SJSA1 (cell line): Measurements from ENCODE around the gene CMSS1. TPM values are rescaled to one million over a fixed set of nuclear protein-coding genes. Genes with fewer than 3 reads are reported as not detected.
A peak's percentile ranks its signal among the peaks of the same experiment; 100 is the strongest.

Experiments
- DNase-seq, 2 experiments: peaks; one replicate each; pipeline ENCODE4 v3.0.0-alpha.2; 2015 to 2020; ENCODE audit warnings: low spot score in 2 of 2, low read depth in 1 of 2
- H3K27ac ChIP-seq: fragments of 250-450 bp; sonication (Bioruptor Pico); 2 replicates; pipeline ENCODE4 v1.5.1; 2020; ENCODE audit warnings: mild to moderate bottlenecking, moderate library complexity
- H3K27me3 ChIP-seq: fragments of 250-450 bp; sonication (Bioruptor Pico); replicated peaks from 2 replicates; pipeline ENCODE4 v1.5.1; 2020; ENCODE audit warnings: mild to moderate bottlenecking, moderate library complexity
- H3K36me3 ChIP-seq: fragments of 250-450 bp; sonication (Bioruptor Pico); 2 replicates; pipeline ENCODE4 v1.5.1; 2020; ENCODE audit warnings: mild to moderate bottlenecking
- H3K4me1 ChIP-seq: fragments of 250-450 bp; sonication (Bioruptor Pico); replicated peaks from 2 replicates; pipeline ENCODE4 v1.6.1; 2021; ENCODE audit warnings: mild to moderate bottlenecking
- H3K4me3 ChIP-seq: fragments of 250-450 bp; sonication (Bioruptor Pico); 2 replicates; pipeline ENCODE4 v1.5.1; 2020; ENCODE audit warnings: mild to moderate bottlenecking
- H3K9me3 ChIP-seq: fragments of 250-450 bp; sonication (Bioruptor Pico); replicated peaks from 2 replicates; pipeline ENCODE4 v1.5.1; 2020; ENCODE audit warnings: mild to moderate bottlenecking
- total RNA-seq: library from RNA; depleted of rRNA; stranded (reverse); fragments of >200 nt; shearing (Covaris generic); gene quantifications from 2 replicates; pipeline ENCODE4 v1.2.3, GENCODE V29; 2014

The CMSS1 gene
- total RNA-seq, 1 experiment from 2014 or later = 29.5 TPM

DNA sequence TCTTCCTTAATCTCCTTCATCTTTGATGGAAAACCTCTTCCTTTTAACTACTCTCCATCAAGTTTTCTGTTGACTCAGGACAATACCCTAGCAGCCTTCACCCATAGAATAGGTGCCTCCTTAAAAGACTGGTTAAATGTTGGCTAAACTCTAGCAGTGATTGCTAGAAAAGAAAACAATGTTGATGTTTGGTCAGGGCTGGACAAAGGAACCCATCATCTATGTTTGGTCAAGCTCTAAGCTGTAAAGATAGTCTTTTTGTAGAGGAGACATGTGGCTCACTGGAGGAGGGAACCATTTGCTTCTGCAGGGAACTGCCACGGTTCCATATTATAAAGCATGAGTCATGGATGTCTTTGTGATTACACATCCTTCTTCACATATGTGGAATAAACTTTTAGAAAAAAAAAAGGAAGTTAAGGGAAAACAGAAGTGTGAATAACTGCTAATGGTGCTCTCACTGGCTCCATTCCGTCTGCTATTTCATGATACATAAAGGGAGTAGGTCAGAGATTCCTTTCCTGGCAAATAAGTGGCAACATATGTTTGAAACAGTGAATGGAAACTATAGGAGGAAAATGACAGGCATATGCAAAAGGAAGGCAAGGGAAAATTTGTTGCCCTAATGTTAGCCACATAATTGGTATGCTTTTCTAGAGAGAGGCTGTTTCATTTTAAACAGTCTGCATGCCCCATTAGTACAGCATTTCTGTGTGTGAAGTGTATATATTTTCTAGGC, 78.2 kb downstream of the CMSS1 start:
- DNase-seq = peak; percentile 77 to 95
- Histone ChIP-seq H3K4me3 (no peak overlapping the region), H3K36me3 (no peaks in the 10 kb centered on the region), H3K4me1 (peaks cover 56% of the 10 kb centered on the region), H3K27ac (peak overlapping the region; percentile 99), H3K9me3 (no peaks in the 10 kb centered on the region), H3K27me3 (no peaks in the 10 kb centered on the region)

DNA sequence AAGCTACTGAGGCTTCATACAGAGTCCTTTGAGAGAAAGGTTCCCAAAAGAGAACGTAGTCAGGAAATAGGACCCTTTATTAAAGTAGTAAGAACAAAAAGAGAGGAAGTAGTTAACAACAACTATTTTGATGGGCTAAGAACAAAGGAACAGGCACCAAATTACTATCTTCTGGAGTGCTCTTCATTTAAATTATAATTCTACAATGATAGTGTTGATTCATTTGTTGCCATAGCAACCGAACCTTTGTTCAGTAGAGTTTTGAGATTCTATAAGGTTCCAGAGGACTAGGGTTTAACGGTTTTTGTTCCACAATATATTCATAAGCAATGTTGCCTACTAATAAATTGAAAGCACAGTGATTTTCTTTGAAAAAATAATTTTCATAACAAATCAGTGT, 78.8 kb downstream of the CMSS1 start:
- Histone ChIP-seq H3K27ac (peak overlapping the region; percentile 99), H3K36me3 (no peaks in the 10 kb centered on the region), H3K4me1 (peaks cover 57% of the 10 kb centered on the region), H3K27me3 (no peaks in the 10 kb centered on the region), H3K4me3 (no peak overlapping the region), H3K9me3 (no peaks in the 10 kb centered on the region)
- no peak for DNase-seq

DNA sequence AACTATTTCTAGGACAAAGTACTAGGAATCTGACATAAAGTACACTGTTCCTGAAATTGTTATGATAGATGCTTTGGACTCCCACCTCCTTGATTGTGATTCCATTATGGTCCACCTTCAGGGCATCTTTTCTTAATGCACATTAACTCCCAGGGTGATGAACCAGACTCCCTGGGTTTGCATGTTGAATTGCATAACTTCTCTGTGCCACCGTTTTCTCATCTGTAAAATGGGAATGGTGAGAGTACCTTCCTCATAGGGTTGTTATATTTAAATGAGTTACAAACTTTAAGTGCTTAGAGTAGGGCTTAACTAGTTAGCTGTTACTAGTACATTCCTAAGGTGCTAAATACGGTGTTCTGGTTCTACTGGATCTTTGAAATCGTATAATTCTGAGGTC, 81.9 kb downstream of the CMSS1 start:
- H3K4me3 ChIP-seq = no peak overlapping the region
- peaks cover 54% of the 10 kb centered on the region for H3K4me1 ChIP-seq
- H3K27ac ChIP-seq = no peak overlapping the region

DNA sequence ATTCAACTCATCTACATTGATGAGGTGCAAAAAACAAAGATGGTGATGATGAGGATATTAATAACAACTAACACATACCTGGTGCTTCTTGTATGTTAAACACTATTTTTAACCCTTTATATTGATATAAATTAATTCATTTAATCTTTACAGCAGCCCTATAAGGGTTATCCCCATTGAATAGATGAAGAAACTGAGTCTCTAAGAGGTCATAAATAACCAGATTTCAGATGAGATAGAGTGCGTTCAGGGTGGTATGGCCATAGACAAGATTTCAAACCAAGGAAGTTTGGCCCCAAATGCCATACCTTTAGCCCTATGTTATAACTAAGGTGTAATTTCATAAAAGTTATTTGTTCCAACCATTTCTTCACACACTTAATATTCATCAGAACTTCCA, 82.6 kb downstream of the CMSS1 start:
- H3K27ac ChIP-seq = peak overlapping the region; percentile 88
- H3K27me3 ChIP-seq = no peaks in the 10 kb centered on the region
- H3K9me3 ChIP-seq = no peaks in the 10 kb centered on the region
- DNase-seq = no peak
- no peaks in the 10 kb centered on the region for H3K36me3 ChIP-seq
- peaks cover 47% of the 10 kb centered on the region for H3K4me1 ChIP-seq
- no peak overlapping the region for H3K4me3 ChIP-seq

More for the DNA sequence above, 81.9 kb downstream of the CMSS1 start:
- Histone ChIP-seq H3K9me3 (no peaks in the 10 kb centered on the region), H3K27me3 (no peaks in the 10 kb centered on the region), H3K36me3 (no peaks in the 10 kb centered on the region)
- DNase-seq = no peak

DNA sequence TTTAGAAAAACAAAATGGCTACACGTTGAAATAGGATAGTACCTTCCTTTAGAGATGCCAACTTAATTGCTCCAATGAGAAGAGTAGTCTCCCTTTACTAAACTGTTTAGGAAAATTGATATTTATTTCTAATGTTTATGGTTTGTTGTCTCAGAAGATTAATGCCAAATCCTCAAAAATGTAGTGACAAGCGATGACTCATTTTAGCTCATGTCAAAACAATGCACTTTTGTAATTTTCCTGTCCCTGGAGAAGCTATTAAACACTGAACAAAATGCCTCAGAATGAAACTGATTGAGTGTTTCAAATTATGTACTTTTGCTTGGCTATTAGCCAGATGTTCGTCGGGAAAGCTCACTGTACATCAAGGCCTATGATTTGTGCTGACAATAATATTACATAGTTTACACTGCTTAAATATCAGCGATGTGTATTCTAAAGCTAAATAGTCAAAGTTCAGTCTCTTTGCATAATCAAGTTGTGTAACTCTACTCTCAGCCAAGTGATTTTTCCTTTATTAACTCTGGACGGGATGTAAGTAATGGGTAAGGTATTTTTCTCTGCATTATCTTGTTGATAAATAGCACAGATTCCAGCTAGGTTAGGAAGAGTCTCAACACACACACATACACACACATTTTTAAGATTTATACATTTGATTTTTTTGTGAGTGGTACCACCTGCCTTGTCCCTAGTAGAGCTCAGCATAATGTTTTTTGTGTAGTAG, 83.7 kb downstream of the CMSS1 start:
- Histone ChIP-seq H3K4me3 (no peak overlapping the region), H3K27ac (peak overlapping the region; percentile 88), H3K4me1 (peaks cover 37% of the 10 kb centered on the region), H3K36me3 (no peaks in the 10 kb centered on the region), H3K9me3 (no peaks in the 10 kb centered on the region), H3K27me3 (no peaks in the 10 kb centered on the region)
- DNase-seq = peak in 1 of 2 experiments; percentile 90

DNA sequence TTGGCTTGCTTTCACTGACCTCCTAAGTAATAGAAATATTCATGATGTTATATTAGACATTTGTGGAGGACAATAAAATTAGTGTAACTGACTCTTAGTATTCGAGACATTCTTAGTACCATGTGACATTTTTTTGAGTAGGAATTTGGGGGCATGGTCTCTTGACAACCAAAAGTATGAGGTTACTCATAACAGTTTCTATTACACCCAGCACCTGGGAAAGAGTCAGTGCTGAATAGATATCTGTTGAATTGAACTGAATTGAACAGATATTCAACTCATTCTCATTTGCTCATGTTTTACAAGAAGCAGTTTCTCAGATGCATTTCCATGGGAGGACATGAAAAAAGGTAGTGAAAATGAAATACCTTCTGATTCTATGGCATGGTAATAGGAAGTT, 84.4 kb downstream of the CMSS1 start:
- H3K27me3 ChIP-seq = no peaks in the 10 kb centered on the region
- peaks cover 30% of the 10 kb centered on the region for H3K4me1 ChIP-seq
- no peak overlapping the region for H3K4me3 ChIP-seq
- no peak for DNase-seq
- peak overlapping the region; percentile 88 for H3K27ac ChIP-seq
- H3K36me3 ChIP-seq = no peaks in the 10 kb centered on the region
- no peaks in the 10 kb centered on the region for H3K9me3 ChIP-seq

DNA sequence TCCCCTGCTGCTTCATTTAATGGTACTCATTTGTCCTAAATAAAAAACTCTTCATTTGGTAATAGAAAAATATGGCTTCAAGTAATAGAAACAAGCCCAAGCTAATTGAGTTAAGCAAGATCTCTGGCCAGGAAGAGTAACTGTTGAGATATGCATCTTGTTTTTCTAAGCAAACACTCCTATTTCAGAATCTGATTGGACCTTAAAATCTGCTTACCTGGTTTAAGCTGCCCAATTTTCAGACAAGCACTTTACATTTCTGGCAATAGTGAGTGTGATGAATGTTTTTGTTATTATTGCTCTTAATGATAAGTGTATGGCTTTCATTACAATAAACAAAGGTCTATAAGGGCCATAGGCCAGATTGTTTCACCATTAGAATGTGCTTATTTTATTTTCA, 86.2 kb downstream of the CMSS1 start:
- H3K9me3 ChIP-seq = no peaks in the 10 kb centered on the region
- no peak overlapping the region for H3K27ac ChIP-seq
- no peaks in the 10 kb centered on the region for H3K27me3 ChIP-seq
- DNase-seq = no peak
- no peak overlapping the region for H3K4me3 ChIP-seq
- H3K4me1 ChIP-seq = peaks cover 24% of the 10 kb centered on the region
- H3K36me3 ChIP-seq = no peaks in the 10 kb centered on the region

DNA sequence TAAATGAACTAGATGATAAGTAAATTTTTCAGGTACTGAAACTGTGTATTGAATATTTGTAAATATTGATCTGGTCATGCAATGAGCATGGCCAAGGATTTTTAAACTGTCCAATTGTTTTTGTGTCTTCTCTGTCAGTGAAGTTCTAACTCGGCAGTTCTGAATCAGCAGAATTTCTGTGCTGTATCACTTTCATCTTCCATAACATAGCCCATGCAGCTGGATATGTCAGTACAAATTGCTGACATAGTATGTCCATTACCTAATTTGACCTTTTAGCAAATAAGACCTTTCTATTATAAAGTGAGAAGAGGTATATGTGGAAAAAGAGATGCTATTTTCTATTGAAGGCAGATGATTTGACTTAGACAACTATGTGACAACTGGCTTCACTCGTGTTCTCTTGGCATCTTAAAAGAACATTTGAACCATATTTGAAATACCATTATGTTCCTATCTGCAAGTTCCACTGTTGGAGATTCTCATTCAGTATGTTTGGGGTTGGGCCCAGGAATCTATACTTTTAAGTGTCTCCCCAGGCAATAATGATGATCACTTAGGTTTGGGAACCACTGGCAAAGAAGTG, 90.4 kb downstream of the CMSS1 start:
- H3K9me3 ChIP-seq = no peaks in the 10 kb centered on the region
- no peak for DNase-seq
- H3K27me3 ChIP-seq = no peaks in the 10 kb centered on the region
- H3K27ac ChIP-seq = no peak overlapping the region
- peaks cover 13% of the 10 kb centered on the region for H3K4me1 ChIP-seq
- H3K36me3 ChIP-seq = no peaks in the 10 kb centered on the region
- no peak overlapping the region for H3K4me3 ChIP-seq

DNA sequence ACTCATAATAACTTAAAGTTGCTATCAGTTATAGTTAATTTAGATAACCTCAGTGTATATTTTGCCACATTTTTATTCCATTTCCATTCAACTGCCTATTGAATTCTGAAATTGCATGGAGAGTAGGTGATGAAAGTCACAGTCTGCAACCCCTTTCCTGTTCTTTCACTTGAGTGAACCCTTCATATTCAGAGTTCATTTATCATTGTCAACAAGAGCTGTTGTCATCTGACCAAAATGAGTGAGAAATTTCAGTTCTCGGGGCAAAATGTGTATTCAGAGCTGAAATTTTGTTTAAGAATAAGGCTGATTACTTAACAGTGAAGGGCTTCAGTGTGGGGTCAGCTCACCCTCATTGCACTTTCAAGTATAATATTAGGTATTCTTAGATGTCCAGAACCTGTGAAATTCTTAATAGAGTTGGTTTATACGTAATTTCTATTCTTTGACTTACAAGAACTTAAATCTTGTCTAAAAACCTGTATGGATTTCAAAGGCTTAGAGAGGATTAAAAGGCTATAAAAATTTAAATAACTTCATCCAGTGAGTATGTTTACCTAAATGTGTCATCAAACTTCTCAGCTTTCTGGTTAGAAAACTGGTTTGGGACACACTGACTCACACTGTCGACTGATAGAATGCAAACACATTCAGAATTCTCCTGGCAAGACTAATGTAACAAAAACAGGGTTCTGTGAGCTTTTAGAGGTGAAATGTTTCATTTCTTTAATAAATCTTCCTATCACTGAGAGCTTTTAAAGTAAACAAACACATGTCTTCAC, 92.2 kb downstream of the CMSS1 start:
- no peaks in the 10 kb centered on the region for H3K27me3 ChIP-seq
- H3K9me3 ChIP-seq = no peaks in the 10 kb centered on the region
- no peak overlapping the region for H3K4me3 ChIP-seq
- H3K27ac ChIP-seq = peak overlapping the region; percentile 6; the same call in 1 of the 2 replicates
- peak in 1 of 2 experiments; percentile 54 for DNase-seq
- H3K4me1 ChIP-seq = peaks cover 13% of the 10 kb centered on the region
- H3K36me3 ChIP-seq = no peaks in the 10 kb centered on the region

DNA sequence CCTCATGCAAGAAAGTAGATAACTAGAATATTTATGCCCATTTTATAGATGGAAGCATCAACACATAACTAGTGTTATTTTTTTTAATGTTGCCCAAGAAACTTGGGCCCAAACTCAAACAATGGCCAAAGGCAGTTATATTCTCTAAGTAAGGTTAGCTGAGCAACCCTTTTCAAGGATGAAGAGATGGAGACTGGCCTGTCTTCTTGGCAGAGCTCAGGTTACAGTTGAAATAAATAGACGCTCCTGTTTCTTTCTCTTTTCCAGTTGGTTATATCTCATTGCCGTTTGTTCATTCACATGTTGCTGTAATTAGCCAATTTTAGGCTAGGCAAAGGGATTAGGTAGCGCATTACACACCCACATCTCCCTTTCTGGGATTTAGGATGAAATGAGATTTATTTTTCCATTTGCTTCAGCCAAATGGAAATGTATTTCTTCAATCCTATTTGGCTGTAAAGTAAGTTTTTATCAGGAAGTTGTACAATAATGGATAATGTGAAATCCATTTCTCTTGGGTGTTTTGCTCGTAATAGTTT, 93.2 kb downstream of the CMSS1 start:
- H3K36me3 ChIP-seq = no peaks in the 10 kb centered on the region
- H3K4me1 ChIP-seq = peaks cover 13% of the 10 kb centered on the region
- no peak for DNase-seq
- H3K27ac ChIP-seq = no peak overlapping the region
- H3K9me3 ChIP-seq = no peaks in the 10 kb centered on the region
- no peaks in the 10 kb centered on the region for H3K27me3 ChIP-seq
- no peak overlapping the region for H3K4me3 ChIP-seq

DNA sequence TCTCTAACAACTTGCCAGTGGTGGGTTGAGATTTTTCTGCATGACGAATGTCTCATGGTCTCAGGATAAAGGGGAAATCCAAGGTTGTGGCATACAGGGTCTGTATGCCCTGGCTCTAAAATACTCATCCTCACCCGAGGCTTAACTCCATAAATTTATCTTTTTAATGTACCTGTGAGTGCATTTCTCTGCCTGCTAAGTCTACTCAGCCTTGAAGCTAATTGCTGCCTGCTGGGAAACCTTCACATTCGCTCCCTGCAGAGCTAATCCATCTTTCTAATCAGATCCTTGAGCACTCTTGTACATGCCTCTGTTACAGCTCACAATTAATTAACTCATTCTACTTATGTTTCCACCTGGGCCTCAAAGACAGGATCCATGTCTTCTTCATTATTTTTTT, 93.8 kb downstream of the CMSS1 start:
- no peak overlapping the region for H3K27ac ChIP-seq
- no peaks in the 10 kb centered on the region for H3K27me3 ChIP-seq
- H3K9me3 ChIP-seq = no peaks in the 10 kb centered on the region
- no peak for DNase-seq
- H3K36me3 ChIP-seq = no peaks in the 10 kb centered on the region
- H3K4me3 ChIP-seq = no peak overlapping the region
- peaks cover 13% of the 10 kb centered on the region for H3K4me1 ChIP-seq

DNA sequence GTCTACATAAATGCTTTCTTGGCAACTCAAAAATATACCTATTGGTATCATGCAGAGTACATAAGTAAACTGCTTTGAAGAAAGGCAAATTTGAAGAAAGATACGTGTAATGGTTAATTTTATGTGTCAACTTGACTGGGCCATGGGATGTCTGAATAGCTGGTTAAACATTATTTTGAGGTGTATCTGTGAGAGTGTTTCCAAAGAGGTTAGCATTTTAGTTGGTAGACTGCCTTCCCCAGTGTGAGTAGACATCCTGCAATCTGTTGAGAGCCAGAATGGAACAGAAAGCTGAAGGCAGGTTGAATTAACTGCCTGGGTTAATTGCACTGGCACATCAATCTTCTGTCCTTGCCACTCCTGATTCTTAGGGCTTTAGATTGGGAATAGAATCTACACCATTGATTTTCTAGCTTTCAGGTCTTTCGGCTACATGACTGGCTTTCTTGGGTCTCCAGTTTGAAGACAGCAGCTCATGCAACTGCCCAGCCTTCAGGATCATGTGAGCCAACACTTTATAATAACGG, 98.3 kb downstream of the CMSS1 start:
- H3K4me3 ChIP-seq = no peak overlapping the region
- no peaks in the 10 kb centered on the region for H3K9me3 ChIP-seq
- H3K36me3 ChIP-seq = no peaks in the 10 kb centered on the region
- H3K27me3 ChIP-seq = no peaks in the 10 kb centered on the region
- peaks cover 11% of the 10 kb centered on the region for H3K4me1 ChIP-seq
- H3K27ac ChIP-seq = no peak overlapping the region
- no peak for DNase-seq

DNA sequence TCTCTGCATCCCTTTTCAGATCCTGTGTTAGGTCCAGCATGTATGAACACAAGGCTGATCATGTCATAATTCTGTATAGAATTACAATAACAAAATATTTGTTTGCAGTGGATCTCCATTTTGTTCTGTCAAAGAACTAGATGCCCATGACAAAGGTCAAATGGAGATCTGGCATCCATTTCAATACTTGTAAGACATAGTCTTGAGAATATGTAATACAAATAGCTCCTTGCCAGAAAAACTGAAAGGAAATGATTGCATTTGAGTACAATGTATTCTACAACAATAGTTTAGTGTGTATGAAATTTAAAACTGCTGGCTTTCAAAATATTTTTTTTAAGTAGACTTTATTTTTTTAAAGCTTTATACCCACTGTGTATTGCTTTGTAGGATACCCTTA, 101.1 kb downstream of the CMSS1 start:
- Histone ChIP-seq H3K4me1 (peaks cover 15% of the 10 kb centered on the region), H3K27ac (no peak overlapping the region), H3K4me3 (no peak overlapping the region), H3K36me3 (no peaks in the 10 kb centered on the region), H3K9me3 (no peaks in the 10 kb centered on the region), H3K27me3 (no peaks in the 10 kb centered on the region)
- no peak for DNase-seq
